Activated CD4-positive, alpha-beta T cell treated with anti-CD3 and anti-CD28 coated beads for 1 hour (primary cell): ENCODE data around the gene SPDYE2.
"Not testable (repeated sequence)": the region's sequence is repeated elsewhere in the genome, so short reads cannot be mapped to it uniquely, and the experiment has no call there.

Experiments used
- DNase-seq: peaks from one replicate; pipeline ENCODE4 v3.0.0-alpha.2; 2020

The SPDYE2 gene, protein sequence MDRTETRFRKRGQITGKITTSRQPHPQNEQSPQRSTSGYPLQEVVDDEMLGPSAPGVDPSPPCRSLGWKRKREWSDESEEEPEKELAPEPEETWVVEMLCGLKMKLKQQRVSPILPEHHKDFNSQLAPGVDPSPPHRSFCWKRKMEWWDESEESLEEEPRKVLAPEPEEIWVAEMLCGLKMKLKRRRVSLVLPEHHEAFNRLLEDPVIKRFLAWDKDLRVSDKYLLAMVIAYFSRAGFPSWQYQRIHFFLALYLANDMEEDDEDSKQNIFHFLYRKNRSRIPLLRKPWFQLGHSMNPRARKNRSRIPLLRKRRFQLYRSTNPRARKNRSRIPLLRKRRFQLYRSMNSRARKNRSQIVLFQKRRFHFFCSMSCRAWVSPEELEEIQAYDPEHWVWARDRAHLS

DNA sequence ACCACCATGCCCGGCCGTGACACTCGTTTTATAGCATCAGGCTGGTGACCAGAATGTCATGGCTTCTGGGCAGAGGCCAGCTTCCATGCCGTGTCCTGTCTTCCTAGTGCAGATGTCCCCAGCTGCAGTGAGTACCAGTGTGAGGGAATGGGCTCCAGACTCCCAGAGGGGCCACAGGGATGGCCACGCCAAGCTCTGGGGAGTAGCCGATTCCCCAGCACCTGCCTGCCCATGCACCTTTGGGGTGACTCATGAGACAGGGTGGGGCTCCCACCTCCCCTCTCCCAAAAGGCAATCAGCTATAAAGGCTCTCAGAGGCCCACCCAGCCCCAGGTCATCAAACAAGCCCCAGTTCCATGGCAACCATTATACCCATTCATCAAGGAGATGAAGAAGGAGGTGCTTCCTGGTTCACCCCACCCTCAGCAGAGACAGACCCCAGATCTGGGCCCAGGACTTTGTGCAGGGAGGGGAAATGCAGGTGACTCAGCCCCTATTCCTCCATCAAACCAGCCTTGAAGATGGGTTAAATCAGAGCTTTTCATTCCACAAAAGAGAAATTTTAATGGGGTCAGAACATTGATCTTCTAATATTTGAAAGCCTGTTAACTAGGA lies at the start of gene SPDYE2:
Gene SPDYE2 (plus strand): TSS at position 419 of the 615 bp plus-strand sequence. CDS start 2,030 bp downstream, outside the sequence.
- DNase-seq = not testable (repeated sequence)

DNA sequence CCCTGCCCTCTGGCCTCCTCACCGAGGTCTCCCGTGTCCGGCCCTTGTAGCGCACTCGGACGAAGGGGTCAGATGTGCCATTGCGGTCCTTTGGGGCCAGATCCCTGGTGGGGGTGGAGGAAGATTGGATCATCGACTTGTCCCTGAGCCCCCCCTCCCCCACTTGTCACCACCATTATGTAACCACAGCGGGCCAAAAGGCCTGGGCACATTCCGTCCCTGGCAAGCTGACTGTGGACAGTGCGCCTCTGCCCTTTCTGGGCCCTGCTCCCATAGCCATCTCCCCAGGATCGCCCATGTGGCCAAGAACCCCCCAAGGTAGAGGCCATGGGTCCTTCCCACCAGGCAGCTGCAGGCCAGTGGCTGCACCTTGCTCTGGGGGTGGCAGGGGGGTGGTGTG lies 47.9 kb upstream of the SPDYE2 start:
- not testable (repeated sequence) for DNase-seq

DNA sequence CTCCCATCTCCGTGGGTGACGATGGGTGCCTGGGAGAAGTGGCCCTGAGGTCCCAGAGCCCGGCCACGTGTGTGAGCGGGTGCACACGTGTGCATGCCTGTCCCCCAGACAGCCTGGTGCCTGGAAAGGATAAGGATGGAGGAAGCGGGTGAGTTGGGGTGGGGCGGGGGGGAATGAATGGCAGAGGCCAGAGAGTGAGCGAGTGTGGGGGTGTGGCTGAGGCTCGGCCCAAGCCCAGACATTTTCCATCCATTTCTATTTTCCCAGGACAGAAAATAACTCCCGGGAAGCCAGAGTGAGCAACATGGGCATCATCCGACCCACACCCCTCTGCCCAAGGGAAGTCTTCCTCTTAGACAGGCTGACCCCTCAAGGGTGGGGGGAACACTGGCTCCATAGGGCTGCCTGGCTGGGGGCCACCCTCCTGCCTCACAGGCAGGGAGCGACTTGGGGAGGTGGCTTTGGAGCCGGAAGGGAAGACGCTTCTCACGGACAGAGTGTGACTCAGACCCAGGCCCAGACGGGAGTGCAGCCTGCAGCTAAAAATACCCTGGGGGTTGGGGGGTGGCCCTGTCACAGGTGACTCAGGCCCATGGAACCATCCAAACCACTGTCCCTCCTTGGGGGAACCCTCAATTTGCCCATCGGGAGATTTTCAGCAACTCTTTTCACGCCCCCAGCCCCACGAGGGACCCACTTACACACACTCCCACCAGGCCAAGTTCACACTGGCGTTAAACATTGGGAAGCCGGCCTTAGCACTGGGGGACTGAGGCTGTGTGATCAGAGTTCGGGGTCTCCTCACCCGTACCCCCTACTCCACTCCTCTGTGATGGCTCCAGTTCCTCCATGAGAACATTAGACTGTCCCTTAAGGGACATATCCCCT lies 45.5 kb upstream of the SPDYE2 start:
- not testable (repeated sequence) for DNase-seq

DNA sequence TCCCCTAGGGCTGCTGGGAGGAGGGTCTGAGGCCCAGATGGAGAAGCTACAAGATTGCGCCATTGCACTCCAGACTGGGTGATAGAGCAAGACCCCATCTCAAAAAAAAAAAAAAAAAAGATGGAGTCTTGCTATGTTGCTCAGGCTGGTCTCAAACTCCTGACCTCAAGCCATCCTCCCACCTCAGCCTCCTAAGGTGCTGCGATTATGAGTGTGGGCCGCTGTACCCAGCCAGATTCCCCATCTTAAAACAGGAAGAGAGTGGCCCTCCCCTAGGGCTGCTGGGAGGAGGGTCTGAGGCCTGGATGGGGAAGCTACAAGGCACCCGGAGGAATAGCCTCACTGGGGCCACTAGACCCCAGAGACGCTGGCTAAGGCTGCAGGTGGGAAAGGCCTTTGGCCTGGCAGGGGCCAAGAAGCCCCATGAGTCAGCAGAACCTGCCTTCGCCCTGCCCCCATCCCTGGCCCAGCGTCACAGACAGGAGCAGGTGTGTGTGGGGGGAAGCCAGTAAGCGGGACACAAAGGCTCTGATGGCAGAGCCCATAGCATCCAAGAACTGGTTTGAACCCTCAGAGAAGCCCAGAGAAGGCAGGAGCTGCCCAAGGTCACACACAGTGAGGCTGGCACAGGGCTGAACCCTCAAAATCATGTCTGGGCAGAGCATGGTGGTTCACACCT lies 43.5 kb upstream of the SPDYE2 start:
- DNase-seq = not testable (repeated sequence)

DNA sequence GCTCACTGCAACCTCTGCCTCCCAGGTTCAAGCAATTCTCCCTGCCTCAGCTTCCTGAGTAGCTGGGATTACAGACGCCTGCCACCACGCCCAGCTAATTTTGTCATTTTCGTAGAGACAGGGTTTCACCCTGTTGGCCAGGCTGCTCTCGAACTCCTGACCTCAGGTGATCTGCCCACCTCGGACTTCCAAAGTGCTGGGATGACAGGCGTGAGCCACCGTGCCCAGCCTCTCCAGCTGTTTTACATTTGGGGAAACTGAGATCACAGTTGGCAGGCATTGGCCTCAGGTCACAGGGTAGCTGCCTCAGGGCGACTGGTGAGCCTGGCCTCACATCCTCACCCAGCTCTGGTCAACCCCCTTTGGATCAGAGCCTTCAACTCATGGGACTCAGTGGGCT lies 40.5 kb upstream of the SPDYE2 start:
- not testable (repeated sequence) for DNase-seq

DNA sequence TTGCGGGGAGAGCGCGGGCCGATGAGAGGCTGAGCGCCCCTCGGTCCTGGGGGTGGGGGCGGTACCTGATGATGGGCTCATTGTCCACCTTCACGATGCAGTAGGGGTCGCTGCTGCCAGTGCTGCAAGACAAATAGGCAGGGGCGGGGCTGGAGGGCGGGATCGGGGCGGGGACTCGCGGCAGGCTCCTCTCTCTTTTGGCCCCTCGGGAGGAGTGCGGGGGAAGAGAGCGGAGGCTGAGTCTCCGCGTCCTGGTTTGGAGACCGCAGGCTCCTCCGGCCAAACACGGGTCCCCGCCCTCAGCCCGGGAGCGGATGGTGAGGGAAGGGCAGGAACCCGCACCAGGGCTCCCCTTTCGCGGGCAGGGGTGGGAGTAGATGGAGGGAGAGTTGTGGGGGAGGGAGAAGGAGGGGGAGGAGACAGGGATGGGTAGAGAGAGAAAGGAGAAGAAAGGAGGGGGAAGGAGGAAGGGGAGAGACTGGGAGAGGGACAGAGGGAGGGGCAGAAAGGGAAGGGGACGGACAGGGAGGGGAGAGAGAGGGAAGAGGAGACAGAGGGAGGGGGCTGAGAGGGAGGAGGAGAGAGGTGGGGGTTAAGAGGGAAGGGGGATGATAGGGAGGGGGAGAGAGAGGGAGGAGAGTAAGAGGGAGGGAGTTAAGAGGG lies 39.0 kb upstream of the SPDYE2 start:
- DNase-seq = not testable (repeated sequence)

DNA sequence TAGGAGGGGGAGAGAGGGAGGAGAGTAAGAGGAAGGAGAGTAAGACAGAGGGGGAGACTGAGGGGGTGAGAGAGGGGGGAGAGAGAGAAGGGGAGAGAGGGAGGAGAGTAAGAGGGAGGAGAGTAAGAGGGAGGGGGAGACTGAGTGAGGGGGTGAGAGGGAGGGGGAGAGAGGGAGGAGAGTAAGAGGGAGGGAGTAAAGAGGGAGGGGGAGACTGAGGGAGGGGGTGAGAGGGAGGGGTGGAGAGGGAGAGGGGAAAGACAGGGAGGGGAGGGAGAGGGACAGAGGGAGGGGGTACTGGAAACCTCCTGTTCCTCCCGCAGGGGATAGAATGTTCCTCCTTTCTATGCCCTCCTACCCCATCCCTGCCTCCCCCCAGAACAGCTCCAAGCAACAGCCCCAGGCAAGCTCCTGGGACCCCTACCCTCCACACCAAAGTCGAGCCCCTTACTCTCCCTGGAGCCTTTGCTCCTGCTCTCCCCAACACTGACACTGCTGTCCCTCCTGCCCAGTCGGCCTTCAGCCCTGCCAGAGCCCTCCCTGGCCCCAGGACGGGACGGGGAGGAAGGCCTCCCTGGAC lies 38.3 kb upstream of the SPDYE2 start:
- not testable (repeated sequence) for DNase-seq

DNA sequence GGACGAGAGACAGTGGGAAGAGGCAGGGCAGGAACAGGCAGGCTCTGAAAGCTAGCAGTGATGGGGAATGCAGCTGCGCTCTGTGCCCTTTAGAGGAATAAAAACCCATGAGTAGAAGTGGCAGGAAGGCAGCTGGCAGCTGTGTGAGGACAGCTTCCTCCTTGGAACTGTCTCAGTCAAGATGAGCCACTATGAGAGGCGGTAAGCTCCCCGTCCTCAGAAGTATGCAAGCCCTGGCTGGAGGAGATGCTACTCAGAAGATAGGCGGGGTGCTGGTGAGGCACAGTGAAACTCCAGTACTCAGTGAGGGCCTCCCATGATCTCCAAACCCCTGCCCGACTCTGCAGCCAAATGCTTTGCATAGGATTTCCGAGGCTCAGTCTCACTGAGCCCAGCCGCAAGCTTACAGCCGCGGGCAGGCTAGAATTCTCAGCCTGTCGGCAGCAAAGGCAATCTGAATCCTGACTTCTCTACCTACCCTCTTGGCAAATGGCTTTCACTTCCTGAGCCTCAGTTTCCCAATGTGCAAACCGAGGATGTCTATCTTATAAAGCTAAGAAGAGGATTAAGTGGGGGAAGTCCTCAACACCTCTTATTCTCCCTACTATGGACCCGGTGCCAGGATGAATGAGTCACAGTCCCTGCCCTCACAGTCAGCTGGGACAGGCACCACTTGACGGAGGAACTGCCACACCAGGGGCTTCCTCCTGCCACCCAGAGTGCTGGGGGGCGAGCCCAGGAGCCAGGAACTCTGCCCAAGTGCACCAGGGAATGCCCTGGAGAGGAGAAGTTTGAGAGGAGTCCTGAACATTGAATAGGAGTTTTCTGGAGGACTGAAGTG lies 35.9 kb upstream of the SPDYE2 start:
- DNase-seq = not testable (repeated sequence)

DNA sequence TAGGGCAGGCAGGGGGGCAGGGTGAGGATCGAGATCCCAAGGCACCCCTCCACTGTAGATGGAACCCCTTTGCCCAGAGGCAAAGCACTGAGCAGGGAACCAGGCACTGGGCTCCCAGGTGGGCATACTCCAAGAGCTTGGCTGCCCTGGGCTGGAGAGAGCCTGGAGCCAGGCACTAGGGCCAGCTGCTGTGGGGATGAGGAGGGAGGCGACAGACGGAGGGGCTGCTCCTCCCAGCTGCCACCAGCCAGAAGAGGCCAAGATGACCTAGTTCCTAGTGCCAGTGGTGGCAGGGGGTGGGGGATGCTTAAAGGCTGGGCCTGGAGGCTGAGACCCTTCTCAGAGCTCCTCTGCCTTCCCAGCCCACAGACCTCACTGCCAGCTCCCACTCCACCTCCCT lies 35.1 kb upstream of the SPDYE2 start:
- DNase-seq = not testable (repeated sequence)

GRCh38 chr7:102516951-102517350 lies 34.1 kb upstream of the SPDYE2 start:
- not testable (repeated sequence) for DNase-seq

DNA sequence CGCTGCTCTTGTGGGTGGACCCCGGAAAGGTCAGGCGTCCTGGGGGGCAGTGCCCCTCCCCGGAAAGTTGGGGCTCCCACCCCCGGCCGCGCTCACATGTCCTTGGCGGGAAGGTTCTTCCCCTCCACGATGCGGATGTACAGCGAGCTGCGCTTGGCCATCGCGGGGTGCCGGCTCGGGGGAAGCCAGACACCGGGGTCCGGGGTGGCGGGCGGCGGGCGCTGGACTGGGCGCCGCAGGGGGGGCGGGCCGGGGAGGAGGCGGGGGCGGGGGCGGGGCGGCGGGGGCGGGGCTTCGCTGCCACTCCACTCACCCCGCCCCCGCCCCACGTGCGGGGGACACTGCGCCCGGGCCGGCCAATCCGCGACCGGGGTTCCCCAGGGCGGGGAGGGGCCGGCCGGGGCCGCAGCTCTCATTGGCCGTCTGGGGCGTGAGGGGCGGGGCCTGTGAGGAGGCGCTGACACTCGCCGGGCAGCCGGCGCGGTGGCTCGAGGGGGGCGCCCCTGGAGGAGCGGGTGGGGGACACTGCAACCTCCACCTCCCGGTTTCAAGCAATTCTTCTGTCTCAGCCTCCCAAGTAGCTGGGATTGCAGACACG lies 33.4 kb upstream of the SPDYE2 start, which contains the start of gene RASA4B:
Gene RASA4B (minus strand): TSS at position 228 of the 598 bp plus-strand sequence. CDS start 67 bp downstream, at position 161.
- DNase-seq = not testable (repeated sequence)

GRCh38 chr7:102520797-102521196 lies 30.2 kb upstream of the SPDYE2 start:
- DNase-seq = not testable (repeated sequence)

DNA sequence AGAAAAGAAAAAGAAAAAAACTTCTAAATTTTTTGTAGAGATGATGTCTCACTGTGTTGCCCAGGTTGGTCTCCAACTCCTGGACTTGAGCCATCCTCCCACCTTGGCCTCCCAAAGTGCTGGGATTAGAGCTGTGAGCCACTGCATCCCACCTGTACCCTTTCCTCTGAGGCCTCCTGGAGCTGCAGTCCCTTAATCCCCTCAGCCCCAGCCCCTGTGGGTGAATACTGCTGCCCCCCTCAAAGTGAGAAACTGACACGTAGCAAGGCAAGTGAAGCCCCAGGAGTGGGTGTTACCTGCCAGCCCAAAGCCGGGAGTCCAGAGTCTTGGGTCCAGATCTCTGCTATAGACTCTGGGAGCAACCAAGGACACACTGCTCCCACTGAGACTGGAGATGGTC lies 26.2 kb upstream of the SPDYE2 start:
- DNase-seq = not testable (repeated sequence)

DNA sequence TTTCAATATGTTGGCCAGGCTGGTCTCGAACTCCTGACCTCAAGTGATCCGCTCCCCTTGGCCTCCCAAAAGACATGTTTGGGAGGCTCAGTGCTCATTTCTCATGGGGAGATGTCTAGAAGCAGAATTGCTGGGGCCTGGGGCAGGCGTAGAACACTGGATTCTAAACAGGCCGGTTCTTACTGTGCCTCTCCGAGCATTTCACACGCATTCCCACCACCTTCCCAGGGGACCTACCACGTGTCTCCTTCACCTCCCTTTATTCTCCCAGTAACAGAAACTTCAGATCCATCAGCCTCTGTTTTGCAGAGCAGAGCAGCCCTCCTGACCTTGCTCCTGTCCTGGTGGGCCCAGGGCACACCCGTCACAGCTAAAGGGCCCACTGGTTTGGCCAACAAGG lies 23.8 kb upstream of the SPDYE2 start:
- DNase-seq = not testable (repeated sequence)

- not testable (repeated sequence) for DNase-seq
Observed at GRCh38 chr7:102527822-102528793, 22.9 kb upstream of the SPDYE2 start.

DNA sequence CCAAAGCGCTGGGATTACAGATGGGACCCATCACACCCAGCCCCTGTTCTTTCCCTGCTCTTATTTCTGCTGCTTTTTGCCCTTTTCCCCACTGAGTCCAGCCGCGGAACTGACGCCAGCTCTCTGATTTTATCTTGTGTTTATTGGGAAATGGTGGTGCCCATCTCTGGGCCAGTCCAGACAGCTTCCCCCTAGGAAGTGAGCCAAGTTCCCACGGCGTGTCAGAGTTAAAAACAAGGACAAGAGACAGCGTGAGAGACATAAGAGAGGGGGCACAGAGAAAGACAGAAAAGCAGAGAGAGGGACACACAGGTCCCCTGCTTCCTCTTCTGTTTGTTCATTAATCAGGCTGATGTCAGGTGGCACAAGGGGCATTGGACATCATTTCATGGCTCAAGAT lies 19.4 kb upstream of the SPDYE2 start:
- not testable (repeated sequence) for DNase-seq

DNA sequence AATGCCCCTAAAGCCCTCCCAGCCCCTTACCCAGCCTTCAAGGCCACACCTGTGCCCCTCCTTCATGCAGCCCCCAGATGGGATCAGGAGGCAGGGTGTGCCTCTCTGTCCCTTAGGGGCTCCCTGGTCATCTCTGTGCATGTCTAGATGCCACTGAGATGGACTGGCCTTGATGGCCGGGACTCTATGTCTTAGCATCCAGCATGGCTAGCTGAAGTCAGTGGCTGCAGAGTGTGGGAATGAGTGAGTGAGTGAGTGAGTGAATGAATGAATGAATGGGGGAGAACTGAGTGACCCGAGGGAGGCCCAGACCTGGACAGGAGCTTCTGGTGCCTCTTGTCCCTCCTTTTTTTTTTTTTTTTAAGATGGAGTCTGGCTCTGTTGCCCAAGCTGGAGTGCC lies 18.9 kb upstream of the SPDYE2 start:
- DNase-seq = not testable (repeated sequence)

DNA sequence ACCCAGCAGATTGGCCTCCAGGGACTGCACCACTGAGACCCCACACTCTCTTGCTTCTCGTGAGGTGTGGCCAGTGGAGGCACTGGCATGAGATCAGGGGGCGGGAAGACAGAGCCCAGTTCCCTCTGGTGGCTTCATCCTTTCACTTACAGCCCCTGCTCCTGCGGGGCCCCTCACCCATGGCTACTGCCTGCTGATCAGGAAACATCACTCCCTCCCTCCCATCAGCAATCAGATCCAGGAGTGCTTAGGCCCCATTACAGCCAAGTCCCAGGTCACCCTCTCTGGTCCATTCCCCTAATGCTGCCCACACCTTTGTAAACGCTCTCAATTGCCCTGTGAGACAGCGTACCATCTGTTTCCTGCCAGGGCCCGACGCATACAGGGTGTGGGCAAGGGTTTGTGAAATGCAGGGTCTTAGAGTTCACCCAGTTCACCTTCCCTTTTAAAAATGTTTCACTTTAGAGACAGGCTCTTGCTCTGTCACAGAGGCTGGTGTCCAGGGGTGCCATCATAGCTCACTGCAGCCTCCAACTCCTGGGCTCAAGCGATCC lies 15.9 kb upstream of the SPDYE2 start:
- not testable (repeated sequence) for DNase-seq
